Fibroblast of the aortic adventitia (primary cell): Measurements from ENCODE around the gene TNFRSF13B. TPM values are rescaled to one million over a fixed set of nuclear protein-coding genes. Genes with fewer than 3 reads are reported as not detected.
"Not testable (repeated sequence)": the region's sequence is repeated elsewhere in the genome, so short reads cannot be mapped to it uniquely, and the experiment has no call there.

Experiments used
- DNase-seq: peaks from one replicate; pipeline ENCODE4 v3.0.0-alpha.2; 2010; ENCODE audit warnings: low read depth
- H3K4me3 ChIP-seq: 2 replicates; pipeline ENCODE4 v1.5.1; 2011; ENCODE audit warnings: low read depth, mild to moderate bottlenecking, control low read depth, low read length, moderate library complexity
- total RNA-seq: library from RNA; depleted of rRNA; stranded (reverse); fragments of >200 nt; gene quantifications from 2 replicates; pipeline ENCODE4 v1.2.3, GENCODE V29; 2012; ENCODE audit warnings: low replicate concordance
- TF ChIP-seq, protein P1 (sequence below): IDR thresholded peaks from 2 replicates; pipeline ENCODE4 v1.5.1; 2011; ENCODE audit warnings: mild to moderate bottlenecking, low read length, control low read depth, inconsistent platforms; ENCODE audit not compliant: insufficient read depth

TNFRSF13B gene
- total RNA-seq, 1 donor: not detected

DNA sequence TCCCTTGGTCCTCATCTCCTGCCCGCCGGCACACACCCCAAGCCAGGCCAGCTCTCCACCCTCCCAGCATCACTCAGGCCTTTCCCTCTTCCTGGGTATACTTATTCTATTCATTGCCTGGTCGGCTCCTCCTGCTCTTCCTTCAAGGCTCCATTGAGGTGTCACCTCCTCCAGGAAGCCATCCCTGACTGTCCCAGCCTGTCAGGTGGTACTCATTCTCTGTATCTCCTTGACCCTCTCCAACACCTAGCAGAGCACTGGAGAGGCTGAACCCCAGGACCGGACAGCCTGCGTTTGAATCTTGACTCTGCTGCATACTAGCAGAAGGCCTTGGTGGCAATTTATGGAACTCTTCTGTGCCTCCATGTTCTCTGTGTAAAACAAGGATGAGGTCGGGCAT lies 428 bp upstream of the TNFRSF13B start:
- no peak for DNase-seq
- TF ChIP-seq, protein P1, sequence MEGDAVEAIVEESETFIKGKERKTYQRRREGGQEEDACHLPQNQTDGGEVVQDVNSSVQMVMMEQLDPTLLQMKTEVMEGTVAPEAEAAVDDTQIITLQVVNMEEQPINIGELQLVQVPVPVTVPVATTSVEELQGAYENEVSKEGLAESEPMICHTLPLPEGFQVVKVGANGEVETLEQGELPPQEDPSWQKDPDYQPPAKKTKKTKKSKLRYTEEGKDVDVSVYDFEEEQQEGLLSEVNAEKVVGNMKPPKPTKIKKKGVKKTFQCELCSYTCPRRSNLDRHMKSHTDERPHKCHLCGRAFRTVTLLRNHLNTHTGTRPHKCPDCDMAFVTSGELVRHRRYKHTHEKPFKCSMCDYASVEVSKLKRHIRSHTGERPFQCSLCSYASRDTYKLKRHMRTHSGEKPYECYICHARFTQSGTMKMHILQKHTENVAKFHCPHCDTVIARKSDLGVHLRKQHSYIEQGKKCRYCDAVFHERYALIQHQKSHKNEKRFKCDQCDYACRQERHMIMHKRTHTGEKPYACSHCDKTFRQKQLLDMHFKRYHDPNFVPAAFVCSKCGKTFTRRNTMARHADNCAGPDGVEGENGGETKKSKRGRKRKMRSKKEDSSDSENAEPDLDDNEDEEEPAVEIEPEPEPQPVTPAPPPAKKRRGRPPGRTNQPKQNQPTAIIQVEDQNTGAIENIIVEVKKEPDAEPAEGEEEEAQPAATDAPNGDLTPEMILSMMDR: no peak
- no peak overlapping the region for H3K4me3 ChIP-seq

DNA sequence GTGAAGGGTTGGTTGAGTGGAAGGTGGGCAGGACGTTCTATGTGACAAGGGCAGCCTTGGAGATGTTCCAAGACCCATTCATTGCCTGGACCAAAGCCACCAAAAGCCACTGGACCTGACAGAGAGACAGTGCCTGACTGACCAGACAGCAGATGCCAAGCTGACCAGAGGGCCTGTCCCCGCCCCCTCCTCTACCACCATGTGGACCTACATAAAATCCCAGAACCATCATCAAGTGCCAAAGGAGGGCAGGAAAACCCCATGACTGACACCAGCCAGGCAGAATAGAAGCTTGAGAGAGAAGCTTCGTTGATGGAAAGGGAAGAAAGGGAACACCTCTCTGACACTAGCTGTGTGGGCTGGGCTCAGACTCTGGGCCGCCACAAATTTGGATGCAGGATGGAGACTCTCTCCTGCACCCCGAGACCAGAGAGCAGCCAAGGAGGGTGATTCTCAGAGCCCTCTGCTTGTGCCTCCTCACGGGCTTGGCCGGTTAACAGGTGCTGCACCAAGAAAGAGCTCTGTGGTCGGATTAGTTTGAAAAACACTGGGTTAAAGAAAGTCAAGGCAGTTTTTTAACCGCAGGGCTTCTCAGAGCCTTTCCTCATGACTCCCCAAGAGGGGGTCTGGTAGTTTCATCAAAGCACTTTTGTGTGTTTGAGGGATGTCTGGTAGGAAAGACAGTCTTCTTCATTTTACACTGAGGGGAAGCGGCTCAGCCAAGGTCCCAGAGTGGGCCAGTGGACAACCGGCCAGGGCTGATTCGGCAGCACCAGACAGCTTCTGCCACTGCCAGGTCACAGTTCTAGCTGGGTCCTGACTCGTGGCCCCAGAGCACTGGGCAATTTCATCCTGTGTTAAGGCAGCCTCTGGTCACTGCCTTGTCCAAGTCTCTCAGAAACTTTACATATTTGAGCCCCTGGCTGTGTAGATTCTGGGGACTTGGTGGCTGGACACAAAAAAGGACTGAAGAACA lies 1.7 kb downstream of the TNFRSF13B start:
- TF ChIP-seq, protein P1: no peak
- H3K4me3 ChIP-seq: no peak overlapping the region
- DNase-seq: no peak

DNA sequence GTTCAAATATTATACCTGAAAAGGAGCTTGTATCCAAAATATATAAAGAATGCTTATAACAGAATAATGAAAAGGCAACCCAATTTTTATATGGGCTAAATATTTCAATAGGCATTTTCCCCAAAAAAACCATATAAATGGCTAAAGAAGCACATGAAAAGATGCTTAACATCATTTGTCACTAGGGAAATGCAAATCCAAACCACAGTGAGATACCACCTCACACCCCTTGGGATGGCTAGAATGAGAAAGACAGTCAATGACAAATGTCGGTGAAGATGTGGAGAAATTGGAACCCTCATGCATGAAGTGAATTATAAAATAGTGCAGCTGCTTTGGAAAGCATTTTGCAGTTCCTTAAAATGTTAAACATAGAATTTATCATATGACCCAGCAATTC lies 3.1 kb downstream of the TNFRSF13B start:
- no peak for DNase-seq
- TF ChIP-seq, protein P1: no peak
- H3K4me3 ChIP-seq: no peak overlapping the region

DNA sequence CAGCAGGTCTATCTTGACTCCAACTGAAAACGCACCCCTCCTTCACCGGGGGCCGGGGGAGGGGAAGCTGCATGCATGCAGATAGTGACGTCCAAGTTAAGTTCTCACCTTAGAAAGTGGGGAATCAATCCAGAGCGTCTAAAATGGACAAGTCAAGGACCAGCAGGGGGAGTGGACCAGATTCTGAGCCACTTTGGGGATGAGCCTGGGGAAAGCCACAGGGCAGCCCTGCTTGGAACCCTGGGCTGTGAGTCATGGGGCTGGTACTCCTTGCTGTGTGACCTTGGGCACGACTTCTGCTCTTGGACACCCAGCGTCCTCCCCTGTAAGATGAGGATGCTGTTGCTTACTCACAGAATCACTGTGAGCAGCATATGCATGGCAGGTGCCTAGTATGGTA lies 9.1 kb downstream of the TNFRSF13B start:
- TF ChIP-seq, protein P1: no peak
- no peak for DNase-seq
- H3K4me3 ChIP-seq: no peak overlapping the region

DNA sequence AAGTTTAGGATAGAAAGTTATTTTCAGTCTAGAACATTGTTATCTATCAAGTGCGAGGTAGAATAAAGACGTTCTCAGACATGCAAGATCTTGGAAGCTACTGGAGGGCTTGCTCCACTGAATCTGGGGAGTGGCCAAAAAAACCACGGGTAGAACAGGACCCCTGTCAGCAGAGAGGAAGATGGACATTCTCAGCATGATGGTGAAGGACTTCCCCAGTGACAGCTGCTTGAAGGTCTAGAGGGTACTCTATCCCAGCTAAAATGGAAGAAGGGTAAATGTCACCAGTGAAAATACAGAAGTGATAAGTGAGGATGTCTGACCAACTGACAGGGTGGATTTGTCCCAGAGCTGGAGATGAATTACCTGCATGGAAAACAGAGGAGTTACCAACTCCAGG lies 10.1 kb downstream of the TNFRSF13B start:
- no peak overlapping the region for H3K4me3 ChIP-seq
- DNase-seq: no peak
- TF ChIP-seq, protein P1: no peak

DNA sequence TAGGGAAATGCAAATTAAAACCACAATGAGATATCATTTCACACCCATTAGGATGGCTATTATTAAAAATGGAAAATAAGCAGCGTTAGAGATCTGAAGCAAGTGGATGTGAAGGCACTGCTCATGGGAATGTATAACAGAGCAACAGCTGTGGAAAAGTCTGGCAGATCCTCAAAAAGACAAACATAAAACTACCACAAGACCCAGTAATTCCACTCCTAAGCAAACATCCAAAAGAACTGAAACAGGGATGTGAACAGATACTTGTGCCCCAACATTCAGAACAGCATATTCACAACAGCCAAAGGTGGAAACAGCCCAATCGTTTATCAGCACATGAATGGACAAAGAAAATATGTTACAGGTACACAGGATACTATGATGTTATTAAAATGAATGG lies 10.9 kb downstream of the TNFRSF13B start:
- not testable (repeated sequence) for H3K4me3 ChIP-seq, DNase-seq

DNA sequence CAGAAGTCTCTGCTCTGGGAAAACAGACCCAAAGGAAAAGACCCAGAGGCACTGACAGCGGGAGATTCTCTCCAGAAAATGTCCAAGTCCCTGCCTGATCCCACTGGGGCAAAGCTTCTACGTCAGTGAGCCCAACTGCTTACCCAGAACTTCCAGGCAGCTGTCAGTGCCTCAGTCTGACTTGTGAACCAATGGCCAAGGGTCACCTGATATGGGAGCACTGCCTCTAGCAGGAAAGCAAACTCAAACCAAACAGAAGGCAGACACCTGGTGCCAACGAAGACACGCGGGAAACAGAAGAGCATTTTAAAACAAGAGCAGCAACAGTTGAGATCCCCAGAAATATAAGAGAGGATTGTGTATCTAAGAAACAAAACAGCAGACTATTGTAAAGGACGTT lies 16.9 kb downstream of the TNFRSF13B start:
- not testable (repeated sequence) for DNase-seq, H3K4me3 ChIP-seq

DNA sequence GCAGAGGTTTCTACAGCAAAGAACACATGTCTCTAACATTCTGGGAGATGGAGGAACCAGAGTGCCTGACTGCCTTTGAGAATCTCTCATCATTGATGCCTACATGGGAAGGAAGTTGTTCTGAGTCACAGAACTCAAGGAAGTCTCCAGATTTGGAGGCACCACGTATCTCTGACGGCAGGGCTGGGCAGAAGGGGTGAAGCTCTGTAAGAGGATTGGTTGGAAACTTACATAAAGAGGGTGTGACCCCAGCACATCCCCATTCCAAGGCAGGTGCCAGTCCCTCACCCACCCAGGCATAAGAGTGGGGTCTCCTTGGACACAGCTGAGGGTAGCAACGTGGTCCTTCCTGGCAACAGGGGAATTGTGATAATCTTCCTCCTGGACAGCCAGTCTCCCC lies 17.4 kb downstream of the TNFRSF13B start:
- TF ChIP-seq, protein P1: no peak
- DNase-seq: no peak
- H3K4me3 ChIP-seq: no peak overlapping the region
